IMR-90 (cell line): ENCODE measurements around the gene CFP.

Experiments
- CEBPB ChIP-seq: IDR thresholded peaks from 2 replicates; pipeline ENCODE4 v1.6.1; 2012; ENCODE audit warnings: low read depth, low read length, improper control_type of control experiment
- MXI1 ChIP-seq: IDR thresholded peaks from 2 replicates; pipeline ENCODE4 v1.6.1; 2012; ENCODE audit warnings: low read depth, mild to moderate bottlenecking, low read length, moderate library complexity, borderline replicate concordance
- NFE2L2 ChIP-seq: fragments of 150-350 bp; IDR thresholded peaks from 2 replicates; pipeline ENCODE4 v1.6.1; 2016; ENCODE audit warnings: low read depth, mild to moderate bottlenecking, low read length
- POLR2A ChIP-seq: IDR thresholded peaks from 2 replicates; pipeline ENCODE4 v1.6.1; 2012; ENCODE audit warnings: mild to moderate bottlenecking, low read depth, low read length
- SMC3 ChIP-seq: fragments of 150-350 bp; IDR thresholded peaks from 2 replicates; pipeline ENCODE4 v1.6.1; 2016; ENCODE audit warnings: low read depth, mild to moderate bottlenecking, antibody characterized with exemption, low read length, moderate library complexity
- TF ChIP-seq, protein P1 (sequence below): fragments of 150-350 bp; IDR thresholded peaks from 2 replicates; pipeline ENCODE4 v1.6.1; 2017; ENCODE audit warnings: mild to moderate bottlenecking, antibody characterized with exemption, low read length, low read depth
- TF ChIP-seq, protein P2 (sequence below): conservative IDR thresholded peaks from 2 replicates; pipeline ENCODE4 v1.5.1; 2012; ENCODE audit warnings: mild to moderate bottlenecking, low read depth, low read length, improper control_type of control experiment
- TF ChIP-seq, protein P3 (sequence below): fragments of 150-350 bp; IDR thresholded peaks from 2 replicates; pipeline ENCODE4 v1.6.1; 2016; ENCODE audit warnings: low read depth, mild to moderate bottlenecking, low read length, moderate library complexity, borderline replicate concordance

DNA sequence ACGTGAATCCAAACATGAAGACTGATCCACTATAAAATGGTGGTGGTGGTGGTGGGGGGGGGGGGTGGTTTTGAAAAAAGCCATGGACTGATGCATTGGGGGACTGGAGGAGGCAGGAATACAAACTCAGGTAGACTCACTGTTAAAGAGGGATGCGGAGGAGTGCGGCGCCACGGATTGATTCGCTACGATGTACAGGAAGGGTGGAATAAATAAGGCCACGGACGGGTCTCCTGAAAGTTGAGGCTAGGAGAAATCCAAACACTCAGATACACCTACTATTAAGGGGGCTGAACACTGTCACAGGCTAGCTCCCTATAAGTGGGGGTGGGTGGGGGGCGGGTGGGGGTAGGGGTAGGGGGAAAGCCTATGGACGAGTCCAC, 20.0 kb upstream of the CFP start:
- TF ChIP-seq MXI1 (no peak), POLR2A (no peak), NFE2L2 (no peak), CEBPB (no peak), SMC3 (no peak)
- TF ChIP-seq, protein P1, sequence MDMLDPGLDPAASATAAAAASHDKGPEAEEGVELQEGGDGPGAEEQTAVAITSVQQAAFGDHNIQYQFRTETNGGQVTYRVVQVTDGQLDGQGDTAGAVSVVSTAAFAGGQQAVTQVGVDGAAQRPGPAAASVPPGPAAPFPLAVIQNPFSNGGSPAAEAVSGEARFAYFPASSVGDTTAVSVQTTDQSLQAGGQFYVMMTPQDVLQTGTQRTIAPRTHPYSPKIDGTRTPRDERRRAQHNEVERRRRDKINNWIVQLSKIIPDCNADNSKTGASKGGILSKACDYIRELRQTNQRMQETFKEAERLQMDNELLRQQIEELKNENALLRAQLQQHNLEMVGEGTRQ, result no peak
- TF ChIP-seq, protein P2, sequence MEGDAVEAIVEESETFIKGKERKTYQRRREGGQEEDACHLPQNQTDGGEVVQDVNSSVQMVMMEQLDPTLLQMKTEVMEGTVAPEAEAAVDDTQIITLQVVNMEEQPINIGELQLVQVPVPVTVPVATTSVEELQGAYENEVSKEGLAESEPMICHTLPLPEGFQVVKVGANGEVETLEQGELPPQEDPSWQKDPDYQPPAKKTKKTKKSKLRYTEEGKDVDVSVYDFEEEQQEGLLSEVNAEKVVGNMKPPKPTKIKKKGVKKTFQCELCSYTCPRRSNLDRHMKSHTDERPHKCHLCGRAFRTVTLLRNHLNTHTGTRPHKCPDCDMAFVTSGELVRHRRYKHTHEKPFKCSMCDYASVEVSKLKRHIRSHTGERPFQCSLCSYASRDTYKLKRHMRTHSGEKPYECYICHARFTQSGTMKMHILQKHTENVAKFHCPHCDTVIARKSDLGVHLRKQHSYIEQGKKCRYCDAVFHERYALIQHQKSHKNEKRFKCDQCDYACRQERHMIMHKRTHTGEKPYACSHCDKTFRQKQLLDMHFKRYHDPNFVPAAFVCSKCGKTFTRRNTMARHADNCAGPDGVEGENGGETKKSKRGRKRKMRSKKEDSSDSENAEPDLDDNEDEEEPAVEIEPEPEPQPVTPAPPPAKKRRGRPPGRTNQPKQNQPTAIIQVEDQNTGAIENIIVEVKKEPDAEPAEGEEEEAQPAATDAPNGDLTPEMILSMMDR, result no peak
- TF ChIP-seq, protein P3, sequence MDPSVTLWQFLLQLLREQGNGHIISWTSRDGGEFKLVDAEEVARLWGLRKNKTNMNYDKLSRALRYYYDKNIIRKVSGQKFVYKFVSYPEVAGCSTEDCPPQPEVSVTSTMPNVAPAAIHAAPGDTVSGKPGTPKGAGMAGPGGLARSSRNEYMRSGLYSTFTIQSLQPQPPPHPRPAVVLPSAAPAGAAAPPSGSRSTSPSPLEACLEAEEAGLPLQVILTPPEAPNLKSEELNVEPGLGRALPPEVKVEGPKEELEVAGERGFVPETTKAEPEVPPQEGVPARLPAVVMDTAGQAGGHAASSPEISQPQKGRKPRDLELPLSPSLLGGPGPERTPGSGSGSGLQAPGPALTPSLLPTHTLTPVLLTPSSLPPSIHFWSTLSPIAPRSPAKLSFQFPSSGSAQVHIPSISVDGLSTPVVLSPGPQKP, result no peak
